ENCODE results near the gene ZNF473. TPM values are rescaled to one million over a fixed set of nuclear protein-coding genes. Genes with fewer than 3 reads are reported as not detected.

Gene ZNF473
- total RNA-seq, 1 experiment from 2014 or later: 10.0 TPM

- TF ChIP-seq E2F1 (CRISPR knock-in tag; IDR thresholded peaks at IDR 0.05) (no peak), ZNF532 (CRISPR knock-in tag; IDR thresholded peaks at IDR 0.05; ENCODE audit: borderline replicate concordance) (no peak), ZBTB21 (CRISPR knock-in tag; IDR thresholded peaks at IDR 0.05; ENCODE audit: borderline replicate concordance) (no peak)
Observed at GRCh38 chr19:49999371-50000010, 26.3 kb upstream of the ZNF473 start (continued).

- Mint-ChIP-seq H3K27me3 (ENCODE audit: low read depth) (no peaks in the 10 kb centered on the region), H3K36me3 (peaks cover 13% of the 10 kb centered on the region), H3K9me3 (no peaks in the 10 kb centered on the region), H3K4me3 (no peak overlapping the region), H3K27ac (no peak overlapping the region), H3K4me1 (no peaks in the 10 kb centered on the region; the same call in 1 of the 2 replicates)
- ChIA-PET CTCF (interaction anchor here (2.5 kb wide), 1 partner anchor 8 kb away, joined by 8 read pairs; no protein-coding TSS in a partner anchor), POLR2A (no interaction called here)
- TF ChIP-seq RORB (CRISPR knock-in tag; IDR thresholded peaks at IDR 0.05) (no peak), STAT6 (CRISPR knock-in tag; conservative IDR thresholded peaks at IDR 0.05; ENCODE audit: low read depth) (no peak), CREB1 (CRISPR knock-in tag; IDR thresholded peaks at IDR 0.05) (no peak), NR3C1 (CRISPR knock-in tag; conservative IDR thresholded peaks at IDR 0.05; ENCODE audit: low read depth) (no peak), IRF1 (CRISPR knock-in tag; IDR thresholded peaks at IDR 0.05) (no peak), FOXP1 (CRISPR knock-in tag; IDR thresholded peaks at IDR 0.05; ENCODE audit: borderline replicate concordance) (no peak), ZNF396 (CRISPR knock-in tag; IDR thresholded peaks at IDR 0.05; ENCODE audit: borderline replicate concordance) (no peak), JUN (CRISPR knock-in tag; IDR thresholded peaks at IDR 0.05) (no peak), ZNF219 (CRISPR knock-in tag; IDR thresholded peaks at IDR 0.05; ENCODE audit: borderline replicate concordance) (no peak), NR2C2 (CRISPR knock-in tag; IDR thresholded peaks at IDR 0.05) (no peak), SMAD3 (CRISPR knock-in tag; IDR thresholded peaks at IDR 0.05; ENCODE audit: borderline replicate concordance) (no peak), RELA (CRISPR knock-in tag; IDR thresholded peaks at IDR 0.05; ENCODE audit: borderline replicate concordance) (no peak), ZNF121 (CRISPR knock-in tag; IDR thresholded peaks at IDR 0.05) (no peak), FOXP4 (CRISPR knock-in tag; IDR thresholded peaks at IDR 0.05) (no peak), HMGA2 (CRISPR knock-in tag; IDR thresholded peaks at IDR 0.05) (no peak), CTCF (IDR thresholded peaks at IDR 0.05) (no peak)
- ATAC-seq (no peak), DNase-seq (ENCODE audit: low spot score) (no peak)
Observed at GRCh38 chr19:50000038-50000840, 25.6 kb upstream of the ZNF473 start.

Data from WTC11 (cell line).